ENCODE results near the gene GLI1.
"Not testable (repeated sequence)": the region's sequence is repeated elsewhere in the genome, so short reads cannot be mapped to it uniquely, and the experiment has no call there.

Gene GLI1

DNA sequence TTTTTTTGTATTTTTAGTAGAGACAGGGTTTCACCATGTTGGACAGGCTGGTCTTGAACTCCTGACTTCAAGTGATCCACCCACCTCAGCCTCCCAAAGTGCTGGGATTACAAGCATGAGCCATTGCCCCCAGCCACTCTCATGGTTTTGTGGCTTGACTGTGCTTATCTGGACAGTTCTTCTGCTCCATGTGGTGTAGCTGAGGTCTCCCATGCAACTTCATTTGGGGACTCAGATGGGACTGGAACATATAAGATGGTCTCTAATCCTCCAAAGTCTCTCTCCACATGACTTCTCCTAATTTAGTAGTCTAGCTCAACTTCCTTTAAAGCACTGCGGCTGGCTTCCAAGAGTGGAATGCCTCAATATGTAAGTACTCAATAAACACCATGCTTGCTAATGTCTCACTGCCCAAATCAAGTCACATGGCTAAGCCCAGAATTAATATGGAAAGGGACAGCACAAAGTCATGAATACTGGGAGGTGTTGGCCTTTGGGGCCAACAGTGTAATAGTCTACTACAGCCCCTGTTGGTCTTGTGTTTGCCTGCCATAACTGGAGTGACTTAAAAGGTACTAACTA is 17.6 kb upstream of the GLI1 start:
- no peak for DNase-seq

- DNase-seq = not testable (repeated sequence)
Measured at GRCh38 chr12:57444337-57444736, 15.2 kb upstream of the GLI1 start.

- DNase-seq = no peak
Measured at GRCh38 chr12:57444744-57445143, 14.8 kb upstream of the GLI1 start.

DNA sequence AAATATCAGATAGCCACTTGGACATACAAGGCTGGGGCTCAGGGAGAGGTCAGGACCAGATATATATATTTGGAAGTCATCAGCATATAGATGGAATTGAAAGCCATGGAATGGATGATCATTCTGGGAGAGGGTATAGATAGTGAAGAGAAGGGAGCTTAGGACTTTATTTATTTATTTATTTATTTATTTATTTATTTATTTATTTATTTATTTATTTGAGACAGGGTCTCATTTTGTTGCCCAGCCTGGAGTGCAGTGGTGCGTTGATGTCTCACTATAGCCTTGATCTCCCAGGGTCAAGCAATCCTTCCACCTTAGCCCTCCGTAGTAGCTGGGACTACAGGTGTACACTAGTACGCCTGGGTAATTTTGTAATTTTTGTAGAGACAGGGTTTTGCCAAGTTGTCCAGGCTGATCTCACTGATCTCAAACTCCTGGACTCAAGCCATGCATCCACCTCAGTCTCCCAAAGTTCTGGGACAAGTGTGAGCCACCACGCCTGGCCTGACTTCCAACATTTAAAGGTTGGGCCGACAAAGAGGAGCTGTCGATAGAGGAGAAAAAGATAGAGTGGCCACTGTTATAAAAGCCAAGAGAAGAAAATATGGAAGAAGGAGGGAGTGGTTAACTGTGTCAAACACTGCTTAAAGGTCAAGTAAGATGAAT is 13.2 kb upstream of the GLI1 start:
- DNase-seq = no peak

DNA sequence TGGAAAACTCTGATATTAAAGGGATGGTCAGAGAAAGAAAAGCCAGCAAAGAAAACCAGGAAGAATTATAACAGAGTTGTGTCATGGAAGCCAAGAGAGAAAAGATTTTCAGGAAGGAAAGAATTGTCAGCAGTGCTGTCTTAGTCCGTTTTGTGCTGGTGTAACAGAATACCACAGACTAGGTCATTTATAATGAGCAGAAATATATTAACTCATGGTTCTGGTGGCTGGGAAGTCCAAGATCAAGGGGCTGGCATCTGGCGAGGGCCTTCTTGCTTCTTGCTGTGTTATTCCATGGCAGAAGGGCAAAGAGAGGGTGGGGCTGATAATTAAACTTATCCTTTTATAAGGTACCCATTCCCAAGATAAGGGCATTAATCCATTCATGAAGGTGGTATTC is 10.9 kb upstream of the GLI1 start:
- DNase-seq = no peak

DNA sequence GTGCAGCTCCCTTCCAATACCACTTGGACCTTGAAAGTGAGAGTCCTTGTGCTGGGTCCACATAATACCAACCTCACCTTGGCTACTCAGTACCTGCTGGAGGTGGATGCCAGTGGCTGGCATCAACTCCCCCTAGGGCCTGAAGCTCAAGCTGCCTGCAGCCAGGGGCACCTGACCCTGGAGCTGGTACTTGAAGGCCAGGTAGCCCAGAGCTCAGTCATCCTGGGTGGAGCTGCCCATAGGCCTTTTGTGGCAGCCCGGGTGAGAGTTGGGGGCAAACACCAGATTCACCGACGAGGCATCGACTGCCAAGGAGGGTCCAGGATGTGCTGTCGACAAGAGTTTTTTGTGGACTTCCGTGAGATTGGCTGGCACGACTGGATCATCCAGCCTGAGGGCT is 10.2 kb upstream of the GLI1 start:
- DNase-seq = no peak

DNA sequence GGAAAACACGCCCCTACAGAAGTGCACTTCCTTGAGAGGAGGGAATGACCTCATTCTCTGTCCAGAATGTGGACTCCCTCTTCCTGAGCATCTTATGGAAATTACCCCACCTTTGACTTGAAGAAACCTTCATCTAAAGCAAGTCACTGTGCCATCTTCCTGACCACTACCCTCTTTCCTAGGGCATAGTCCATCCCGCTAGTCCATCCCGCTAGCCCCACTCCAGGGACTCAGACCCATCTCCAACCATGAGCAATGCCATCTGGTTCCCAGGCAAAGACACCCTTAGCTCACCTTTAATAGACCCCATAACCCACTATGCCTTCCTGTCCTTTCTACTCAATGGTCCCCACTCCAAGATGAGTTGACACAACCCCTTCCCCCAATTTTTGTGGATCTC is 9.5 kb upstream of the GLI1 start:
- DNase-seq = no peak

DNA sequence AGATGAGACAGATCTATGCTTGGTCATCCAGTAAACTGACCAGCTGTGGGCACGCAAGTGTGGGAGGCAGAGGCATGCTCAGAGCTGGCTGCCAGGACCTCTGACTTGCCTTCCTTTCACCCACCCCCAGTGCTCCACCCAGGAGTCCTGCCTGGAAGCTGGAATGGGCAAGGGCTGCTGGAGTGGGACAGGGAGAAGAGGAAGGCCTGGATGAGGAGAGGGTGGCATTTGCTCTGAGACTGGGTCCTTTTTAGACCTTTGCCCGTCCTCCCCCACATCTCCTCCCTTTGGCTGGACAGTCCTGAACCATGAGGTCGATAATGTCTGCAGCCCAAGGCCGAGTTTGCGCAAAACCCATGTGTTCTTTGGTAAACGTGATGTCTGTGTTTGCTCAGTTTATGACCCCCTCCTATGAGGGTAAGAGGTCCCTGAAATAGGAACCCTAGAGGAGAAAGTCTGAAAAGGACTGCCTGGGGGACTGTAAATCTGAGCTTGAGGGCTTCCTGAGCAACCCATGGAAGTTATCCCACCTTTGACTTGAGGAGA is 8.3 kb upstream of the GLI1 start:
- DNase-seq = no peak

GRCh38 chr12:57452181-57452936 is 7.2 kb upstream of the GLI1 start:
- no peak for DNase-seq

DNA sequence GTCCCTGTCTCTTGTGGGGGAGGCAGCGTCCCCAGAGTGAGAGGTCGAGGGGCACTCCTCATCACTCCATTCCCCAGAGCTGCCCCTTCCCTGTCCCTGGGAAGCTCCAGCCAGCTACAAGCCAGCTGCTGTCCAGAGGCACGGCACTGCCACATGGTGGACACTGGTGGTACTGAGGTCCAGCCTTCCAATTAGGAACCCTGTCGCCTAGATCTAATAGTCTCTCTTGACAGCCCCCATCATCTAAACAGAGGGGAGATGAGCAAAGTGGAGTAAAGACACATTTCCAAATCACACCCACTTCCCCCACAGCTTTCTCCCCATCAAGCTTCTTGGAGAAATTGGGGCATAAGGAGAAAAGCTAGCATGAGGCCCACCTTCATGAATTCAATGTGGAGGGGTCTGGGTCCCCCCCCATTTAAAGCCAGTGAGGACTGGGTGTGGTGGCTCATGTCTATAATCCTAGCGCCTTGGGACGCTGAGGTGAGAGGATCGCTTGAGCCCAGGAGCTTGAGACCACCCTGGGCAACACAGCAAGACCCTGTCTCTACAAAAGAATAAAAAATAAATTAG is 6.6 kb upstream of the GLI1 start:
- peak; percentile 65 for DNase-seq

- DNase-seq = no peak
Measured at GRCh38 chr12:57454213-57454565, 5.4 kb upstream of the GLI1 start.

- DNase-seq = no peak
Measured at GRCh38 chr12:57454566-57455373, 4.8 kb upstream of the GLI1 start, which contains the start of gene INHBE. Gene INHBE, plus strand, starts transcription at chr12:57455307. Its CDS starts 230 bp downstream, at chr12:57455537.

- no peak for DNase-seq
Measured at GRCh38 chr12:57455374-57456144, 4.0 kb upstream of the GLI1 start.

GRCh38 chr12:57456145-57456700 is 3.4 kb upstream of the GLI1 start:
- no peak for DNase-seq

DNA sequence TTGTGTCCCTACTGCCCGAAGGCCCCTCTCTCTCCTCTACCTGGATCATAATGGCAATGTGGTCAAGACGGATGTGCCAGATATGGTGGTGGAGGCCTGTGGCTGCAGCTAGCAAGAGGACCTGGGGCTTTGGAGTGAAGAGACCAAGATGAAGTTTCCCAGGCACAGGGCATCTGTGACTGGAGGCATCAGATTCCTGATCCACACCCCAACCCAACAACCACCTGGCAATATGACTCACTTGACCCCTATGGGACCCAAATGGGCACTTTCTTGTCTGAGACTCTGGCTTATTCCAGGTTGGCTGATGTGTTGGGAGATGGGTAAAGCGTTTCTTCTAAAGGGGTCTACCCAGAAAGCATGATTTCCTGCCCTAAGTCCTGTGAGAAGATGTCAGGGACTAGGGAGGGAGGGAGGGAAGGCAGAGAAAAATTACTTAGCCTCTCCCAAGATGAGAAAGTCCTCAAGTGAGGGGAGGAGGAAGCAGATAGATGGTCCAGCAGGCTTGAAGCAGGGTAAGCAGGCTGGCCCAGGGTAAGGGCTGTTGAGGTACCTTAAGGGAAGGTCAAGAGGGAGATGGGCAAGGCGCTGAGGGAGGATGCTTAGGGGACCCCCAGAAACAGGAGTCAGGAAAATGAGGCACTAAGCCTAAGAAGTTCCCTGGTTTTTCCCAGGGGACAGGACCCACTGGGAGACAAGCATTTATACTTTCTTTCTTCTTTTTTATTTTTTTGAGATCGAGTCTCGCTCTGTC is 2.7 kb upstream of the GLI1 start:
- no peak for DNase-seq

- DNase-seq = no peak
Measured at GRCh38 chr12:57458665-57459054, 925 bp upstream of the GLI1 start.

GRCh38 chr12:57459055-57459749 is 383 bp upstream of the GLI1 start:
- peak; percentile 90 for DNase-seq

- no peak for DNase-seq
Measured at GRCh38 chr12:57460468-57460784, 841 bp downstream of the GLI1 start.

DNA sequence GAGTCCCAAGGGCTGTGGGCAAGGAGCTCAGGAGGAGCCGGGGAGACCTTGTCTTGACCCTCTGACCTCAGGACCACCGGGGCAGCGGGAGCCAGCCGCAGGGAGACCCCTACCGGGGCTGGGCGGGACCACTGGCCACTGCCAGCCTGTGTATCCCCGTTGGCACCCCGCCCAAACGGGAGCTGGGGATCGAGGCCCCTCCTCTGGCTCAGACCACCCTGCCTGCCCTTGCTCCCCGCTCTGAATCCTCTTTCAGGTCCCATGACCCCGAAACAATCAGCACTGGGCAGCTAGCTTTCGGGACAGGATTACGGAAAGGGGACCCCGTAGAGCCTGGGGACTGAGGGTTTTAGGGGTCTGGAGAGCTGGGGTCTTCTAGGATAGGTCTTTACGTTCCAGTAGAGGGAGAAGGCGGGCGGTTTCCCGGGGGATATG is 1.3 kb downstream of the GLI1 start:
- DNase-seq = no peak

- DNase-seq = no peak
Measured at GRCh38 chr12:57461276-57461916, 1.8 kb downstream of the GLI1 start.
